SJCRH30 (cell line): ENCODE results near the gene CNOT9. TPM values are rescaled to one million over a fixed set of nuclear protein-coding genes. Genes with fewer than 3 reads are reported as not detected.

Experiments
- total RNA-seq: library from RNA; depleted of rRNA; stranded (reverse); fragments of >200 nt; shearing (Covaris generic); gene quantifications from 2 replicates; pipeline ENCODE4 v1.2.3, GENCODE V29; 2014; rRNA removed

CNOT9 gene
- total RNA-seq, 1 experiment from 2014 or later = 188 TPM

Other genes starting within 250 kb of the CNOT9 start
- gene CATIP, start 212.0 kb upstream of the CNOT9 start, total RNA-seq = not detected in 2 replicates
- 0.35 and 0.36 TPM in 2 replicates for gene SLC11A1, start 186.6 kb upstream of the CNOT9 start, total RNA-seq
- 61.5 and 69.9 TPM in 2 replicates for gene CTDSP1, start 169.0 kb upstream of the CNOT9 start, total RNA-seq
- gene VIL1, start 149.7 kb upstream of the CNOT9 start, total RNA-seq = 0.02 and 0.03 TPM in 2 replicates
- 30.2 and 34.9 TPM in 2 replicates for gene USP37, start 488 bp upstream of the CNOT9 start, total RNA-seq
- gene PLCD4, start 39.1 kb downstream of the CNOT9 start, total RNA-seq = 0.71 and 0.75 TPM in 2 replicates
- gene ZNF142, start 90.8 kb downstream of the CNOT9 start, total RNA-seq = 14.6 and 15.0 TPM in 2 replicates
- gene BCS1L, start 90.8 kb downstream of the CNOT9 start, total RNA-seq = 33.7 and 34.6 TPM in 2 replicates
- gene RNF25, start 103.2 kb downstream of the CNOT9 start, total RNA-seq = 18.5 and 22.6 TPM in 2 replicates
- 11.2 and 14.9 TPM in 2 replicates for gene STK36, start 103.2 kb downstream of the CNOT9 start, total RNA-seq
- 52.1 and 60.8 TPM in 2 replicates for gene TTLL4, start 142.0 kb downstream of the CNOT9 start, total RNA-seq
- 3.2 and 3.6 TPM in 2 replicates for gene CYP27A1, start 213.3 kb downstream of the CNOT9 start, total RNA-seq